Measurements from ENCODE around the gene SCARF1. TPM values are rescaled to one million over a fixed set of nuclear protein-coding genes. Genes with fewer than 3 reads are reported as not detected.

The SCARF1 gene
- polyA plus RNA-seq, 3 donors from 2014 or later: 0.12 to 0.95 (median 0.64) TPM

DNA sequence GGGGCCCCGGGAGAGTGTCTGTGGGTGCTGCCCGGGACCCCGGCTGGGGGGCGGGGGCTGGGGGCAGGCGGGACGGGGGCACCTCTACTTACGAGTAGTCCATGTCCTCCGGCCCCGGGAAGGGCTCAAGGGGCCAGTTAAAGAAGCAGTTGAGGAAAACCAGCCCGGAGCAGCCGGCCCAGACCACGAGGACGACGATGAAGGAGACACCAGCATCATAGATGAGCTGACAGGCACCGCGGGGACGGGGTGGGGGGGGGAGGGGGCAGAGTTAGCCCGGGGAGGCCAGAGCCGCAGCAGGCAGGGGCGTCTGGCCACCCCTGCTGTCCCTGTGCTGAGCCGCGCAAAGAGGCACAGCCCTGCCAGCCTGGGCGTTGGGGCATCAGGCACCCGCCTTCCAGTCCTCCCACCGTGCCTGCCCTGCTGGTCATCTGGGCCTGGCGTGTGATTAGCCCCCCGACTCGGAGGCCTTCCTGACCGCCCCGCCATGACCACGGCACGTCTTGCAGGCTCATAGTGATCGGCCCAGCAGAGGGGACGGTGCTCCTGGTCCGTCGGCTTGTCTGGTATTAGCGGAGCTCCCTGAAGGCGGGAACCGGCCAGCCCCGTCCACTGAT lies 54.0 kb downstream of the SCARF1 start:
- no peaks in the 10 kb centered on the region for H3K9me3 Mint-ChIP-seq
- peaks cover 0 to 2% (median 0%) of the 10 kb centered on the region in 3 donors for H3K27me3 Mint-ChIP-seq (ENCODE audit: low read depth in 3 of 3)
- H3K36me3 Mint-ChIP-seq: no peaks in the 10 kb centered on the region
- peaks cover 0 to 1% of the 10 kb centered on the region in 2 donors for H3K4me1 Mint-ChIP-seq
- no peak overlapping the region for H3K4me3 Mint-ChIP-seq
- H3K27ac Mint-ChIP-seq: no peak overlapping the region
- DNase-seq: no peak

DNA sequence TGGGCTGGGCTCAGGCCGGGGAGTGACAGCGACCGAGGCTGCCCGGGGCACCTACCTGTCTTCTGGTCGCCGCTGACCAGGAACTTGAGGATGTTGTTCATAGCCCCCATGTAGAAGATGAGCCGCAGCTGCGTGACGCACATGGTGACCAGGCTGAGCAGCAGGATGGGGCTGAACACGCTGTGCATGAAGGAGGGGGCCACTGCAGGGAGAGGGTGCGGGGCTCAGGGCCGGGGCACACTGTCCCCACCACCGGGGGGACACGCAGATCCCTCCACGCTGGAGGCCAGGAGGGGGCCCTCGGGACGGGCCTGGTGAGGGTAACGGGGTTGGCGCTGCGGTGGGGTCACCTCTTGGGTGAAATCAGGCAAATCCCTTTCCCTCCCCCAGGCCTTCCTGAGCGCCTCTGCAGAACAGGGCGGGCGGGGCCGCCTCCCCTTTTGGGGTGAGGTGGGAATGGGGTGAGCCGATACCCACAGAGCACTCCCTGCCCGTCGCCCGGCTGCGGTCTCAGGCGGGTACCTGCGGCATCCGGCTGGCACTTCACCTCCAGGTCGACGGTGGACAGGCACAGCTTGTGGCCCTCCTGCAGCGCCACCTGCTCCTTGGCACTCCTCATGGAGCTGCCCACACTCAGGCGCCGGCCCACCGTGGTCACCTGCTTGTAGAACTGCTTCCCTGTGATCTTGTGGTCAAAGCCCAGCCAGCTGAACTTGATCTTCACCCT lies 54.6 kb downstream of the SCARF1 start:
- Mint-ChIP-seq H3K27ac (no peak overlapping the region), H3K9me3 (no peaks in the 10 kb centered on the region), H3K4me1 (peaks cover 0 to 1% of the 10 kb centered on the region in 2 donors), H3K27me3 (ENCODE audit: low read depth in 3 of 3) (peaks cover 0 to 2% (median 0%) of the 10 kb centered on the region in 3 donors), H3K36me3 (no peaks in the 10 kb centered on the region), H3K4me3 (no peak overlapping the region)
- no peak for DNase-seq

DNA sequence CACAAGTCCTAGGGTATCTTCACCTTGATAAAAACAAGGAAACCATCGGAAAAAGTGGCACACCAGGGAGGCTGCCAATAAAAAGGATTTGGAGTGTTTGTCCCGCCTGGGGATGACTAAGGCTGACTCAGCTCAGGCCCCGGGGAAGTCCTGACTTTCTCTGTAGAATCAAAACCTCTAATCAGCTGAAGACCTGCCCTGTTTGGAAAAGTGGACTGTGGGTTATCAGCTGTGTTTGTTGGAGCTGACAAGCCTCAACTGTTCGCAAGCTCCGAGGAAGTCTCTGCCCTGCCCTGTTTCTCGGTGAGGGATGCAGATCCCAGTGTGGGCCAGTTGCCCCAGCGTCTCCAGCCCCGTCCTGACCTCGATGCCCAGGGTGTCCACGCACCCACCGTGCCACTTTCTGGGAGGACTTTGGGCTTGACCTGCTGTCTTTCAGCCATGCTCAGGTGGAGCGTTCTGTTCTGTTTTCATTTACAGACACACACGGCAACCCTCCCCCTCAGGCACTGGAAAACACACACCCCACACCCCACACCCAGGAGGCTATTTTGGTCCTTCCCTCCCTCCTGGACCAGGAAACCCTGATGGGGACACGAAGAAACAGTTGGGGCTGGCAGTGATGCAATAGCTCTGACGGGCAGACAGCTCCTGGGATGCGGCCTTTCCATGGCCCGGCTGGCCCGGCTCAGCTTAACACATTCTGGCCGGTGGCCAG lies 55.3 kb downstream of the SCARF1 start:
- Mint-ChIP-seq H3K27me3 (ENCODE audit: low read depth in 3 of 3) (peaks cover 0 to 2% (median 0%) of the 10 kb centered on the region in 3 donors), H3K4me3 (no peak overlapping the region), H3K9me3 (no peaks in the 10 kb centered on the region), H3K4me1 (peaks cover 0 to 1% of the 10 kb centered on the region in 2 donors), H3K27ac (no peak overlapping the region), H3K36me3 (no peaks in the 10 kb centered on the region)
- no peak for DNase-seq

DNA sequence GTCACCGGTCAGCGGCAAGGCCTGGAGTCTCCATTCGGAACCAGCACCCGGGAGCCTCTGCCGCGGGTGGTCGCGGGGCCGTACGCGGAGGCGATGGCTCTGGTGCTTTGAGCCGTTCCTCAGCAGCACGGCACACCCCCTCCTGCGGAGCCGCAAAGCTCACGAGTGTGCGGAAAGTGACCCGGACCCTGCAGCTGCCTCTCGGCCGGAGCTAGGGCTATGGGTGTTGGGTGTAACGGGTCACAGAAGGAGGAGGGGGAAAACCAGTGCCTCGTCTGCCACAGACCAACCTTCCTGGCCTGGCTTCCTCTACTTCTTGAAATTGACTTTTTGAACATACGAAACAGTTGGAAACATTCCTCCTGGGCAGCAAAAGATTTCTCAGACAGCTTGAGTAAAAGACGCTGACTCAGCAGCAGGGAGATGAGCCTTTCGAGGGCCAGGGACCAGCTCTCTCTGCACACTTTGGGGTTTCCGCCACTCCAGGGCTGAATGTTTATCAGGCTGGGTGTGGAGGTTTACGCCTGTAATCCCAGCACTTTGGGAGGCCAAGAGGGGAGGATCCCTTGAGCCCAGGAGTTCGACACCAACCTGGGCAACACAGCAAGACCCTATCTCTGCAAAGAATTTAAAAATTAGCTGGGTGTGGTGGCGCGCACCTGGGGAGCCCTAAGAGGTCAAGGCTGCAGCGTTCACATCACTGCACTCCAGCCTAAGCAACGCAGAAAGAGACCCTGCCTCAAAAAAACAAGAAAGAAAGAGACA lies 56.5 kb downstream of the SCARF1 start:
- Mint-ChIP-seq H3K4me3 (no peak overlapping the region), H3K27ac (no peak overlapping the region), H3K36me3 (peaks cover 0 to 3% (median 0%) of the 10 kb centered on the region in 3 donors), H3K27me3 (ENCODE audit: low read depth in 3 of 3) (peaks cover 0 to 2% (median 0%) of the 10 kb centered on the region in 3 donors), H3K9me3 (no peaks in the 10 kb centered on the region), H3K4me1 (peaks cover 0 to 1% of the 10 kb centered on the region in 2 donors)
- DNase-seq: no peak

DNA sequence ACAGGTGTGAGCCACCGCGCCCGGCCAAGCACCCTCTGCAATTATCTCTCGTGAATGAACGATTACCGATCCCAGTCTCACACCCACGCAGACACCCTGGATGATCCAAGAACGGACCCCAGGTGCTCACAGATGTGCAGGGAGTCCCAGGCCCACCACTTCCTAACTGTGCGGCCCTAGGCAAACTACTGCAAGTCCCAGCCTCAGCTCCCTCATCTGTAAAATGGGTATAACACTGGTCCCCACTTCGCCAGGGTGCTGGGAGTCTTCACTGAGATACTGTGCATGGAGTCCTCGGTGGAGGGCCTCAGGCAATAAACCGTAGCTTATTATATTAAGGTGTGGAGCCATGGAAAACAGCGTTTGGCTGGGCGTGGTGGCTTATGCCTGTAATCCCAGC lies 61.4 kb downstream of the SCARF1 start:
- Mint-ChIP-seq H3K36me3 (peaks cover 0 to 6% (median 3%) of the 10 kb centered on the region in 3 donors), H3K27ac (no peak overlapping the region), H3K4me3 (no peak overlapping the region), H3K27me3 (ENCODE audit: low read depth in 3 of 3) (peaks cover 0 to 2% (median 0%) of the 10 kb centered on the region in 3 donors), H3K4me1 (no peaks in the 10 kb centered on the region), H3K9me3 (no peaks in the 10 kb centered on the region)
- DNase-seq: no peak

Other genes with a start within 250 kb of the SCARF1 start
- 10 to 100 TPM; 45.9 to 53.5 (median 48.4) TPM for gene YWHAE, start 245.5 kb downstream of the SCARF1 start, polyA plus RNA-seq
- 10 to 100 TPM; 10.9 to 20.6 (median 11.1) TPM for gene CRK, start 189.5 kb downstream of the SCARF1 start, polyA plus RNA-seq
- gene MYO1C, start 153.0 kb downstream of the SCARF1 start, polyA plus RNA-seq: under 1 TPM in 2 of 3 donors, not detected in 1; 0.63 to 0.86 TPM
- gene INPP5K, start 129.1 kb downstream of the SCARF1 start, polyA plus RNA-seq: 100 to 1,000 TPM; 113 to 161 (median 120) TPM
- gene PITPNA, start 82.9 kb downstream of the SCARF1 start, polyA plus RNA-seq: 10 to 100 TPM; 33.6 to 41.5 (median 37.6) TPM
- gene SLC43A2, start 16.9 kb downstream of the SCARF1 start, polyA plus RNA-seq: 1 to 10 TPM; 3.6 to 8.3 (median 4.5) TPM
- gene RILP, start 4.1 kb upstream of the SCARF1 start, polyA plus RNA-seq: 10 to 100 TPM in 1 of 3 donors, 1 to 10 TPM in 2; 5.0 to 12.7 (median 9.2) TPM
- gene PRPF8, start 39.1 kb upstream of the SCARF1 start, polyA plus RNA-seq: 100 to 1,000 TPM in 1 of 3 donors, 10 to 100 TPM in 2; 57.0 to 198 (median 84.1) TPM
- gene TLCD2, start 64.6 kb upstream of the SCARF1 start, polyA plus RNA-seq: under 1 TPM in 1 of 3 donors, not detected in 2; 0.04 TPM
- 10 to 100 TPM in 1 of 3 donors, 1 to 10 TPM in 2; 5.8 to 27.2 (median 6.4) TPM for gene WDR81, start 79.0 kb upstream of the SCARF1 start, polyA plus RNA-seq
- under 1 TPM in 1 of 3 donors, not detected in 2; 0.76 TPM for gene SERPINF2, start 97.1 kb upstream of the SCARF1 start, polyA plus RNA-seq
- 1 to 10 TPM; 2.1 to 9.6 (median 3.3) TPM for gene SERPINF1, start 116.3 kb upstream of the SCARF1 start, polyA plus RNA-seq
- gene SMYD4, start 184.2 kb upstream of the SCARF1 start, polyA plus RNA-seq: 10 to 100 TPM in 1 of 3 donors, 1 to 10 TPM in 2; 7.8 to 17.5 (median 8.2) TPM
- 100 to 1,000 TPM in 1 of 3 donors, 10 to 100 TPM in 2; 82.6 to 102 (median 89.4) TPM for gene RPA1, start 184.3 kb upstream of the SCARF1 start, polyA plus RNA-seq